Measurements from ENCODE around the gene LCN15.
"Not testable (repeated sequence)": the region's sequence is repeated elsewhere in the genome, so short reads cannot be mapped to it uniquely, and the experiment has no call there.

Gene LCN15

DNA sequence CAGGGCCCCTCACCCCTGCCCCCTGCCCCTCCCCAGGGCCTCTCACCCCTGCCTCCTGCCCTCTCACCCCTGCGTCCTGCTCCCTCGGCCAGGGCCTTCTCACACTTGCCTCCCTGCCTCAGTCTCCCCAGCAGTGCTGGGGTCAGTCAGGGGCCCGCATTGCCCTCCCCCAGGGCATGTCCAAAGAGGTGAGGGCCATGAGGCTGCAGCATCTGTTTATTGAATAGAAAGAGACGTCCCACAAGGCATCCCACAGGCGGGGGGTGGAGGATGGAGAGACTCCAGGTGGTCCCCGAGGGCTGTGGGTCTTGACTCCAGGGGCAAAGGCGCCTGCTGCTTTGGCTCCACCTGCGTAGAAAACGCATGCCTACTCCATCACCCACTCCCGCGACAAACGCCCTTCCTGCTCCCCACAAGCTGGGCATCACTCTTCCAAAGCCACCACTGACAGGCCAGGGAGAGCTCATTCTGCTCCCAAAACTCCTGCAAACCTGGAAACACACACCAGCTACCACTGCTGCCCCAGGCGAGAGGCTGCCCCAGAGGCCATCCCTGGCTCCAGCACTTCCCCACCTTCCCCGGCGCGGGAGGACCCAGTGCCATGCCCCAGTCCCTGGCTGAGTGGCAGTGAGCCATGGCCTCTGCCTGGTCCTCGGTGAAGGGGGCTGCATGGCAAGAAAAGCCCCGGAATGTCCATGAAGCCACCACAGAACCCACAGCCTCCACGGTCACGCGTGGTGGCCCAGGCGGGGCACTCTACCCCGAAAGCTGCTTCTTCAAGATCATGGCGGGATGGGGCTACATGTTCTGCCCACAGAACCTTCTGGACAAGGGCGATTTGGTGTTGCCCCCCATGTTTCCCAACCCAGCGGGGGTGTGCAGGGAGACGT lies 4.6 kb downstream of the LCN15 start:
- FAIRE-seq (no peak), DNase-seq (ENCODE audit: insufficient read length, low spot score) (no peak)
- TF ChIP-seq, protein P1, sequence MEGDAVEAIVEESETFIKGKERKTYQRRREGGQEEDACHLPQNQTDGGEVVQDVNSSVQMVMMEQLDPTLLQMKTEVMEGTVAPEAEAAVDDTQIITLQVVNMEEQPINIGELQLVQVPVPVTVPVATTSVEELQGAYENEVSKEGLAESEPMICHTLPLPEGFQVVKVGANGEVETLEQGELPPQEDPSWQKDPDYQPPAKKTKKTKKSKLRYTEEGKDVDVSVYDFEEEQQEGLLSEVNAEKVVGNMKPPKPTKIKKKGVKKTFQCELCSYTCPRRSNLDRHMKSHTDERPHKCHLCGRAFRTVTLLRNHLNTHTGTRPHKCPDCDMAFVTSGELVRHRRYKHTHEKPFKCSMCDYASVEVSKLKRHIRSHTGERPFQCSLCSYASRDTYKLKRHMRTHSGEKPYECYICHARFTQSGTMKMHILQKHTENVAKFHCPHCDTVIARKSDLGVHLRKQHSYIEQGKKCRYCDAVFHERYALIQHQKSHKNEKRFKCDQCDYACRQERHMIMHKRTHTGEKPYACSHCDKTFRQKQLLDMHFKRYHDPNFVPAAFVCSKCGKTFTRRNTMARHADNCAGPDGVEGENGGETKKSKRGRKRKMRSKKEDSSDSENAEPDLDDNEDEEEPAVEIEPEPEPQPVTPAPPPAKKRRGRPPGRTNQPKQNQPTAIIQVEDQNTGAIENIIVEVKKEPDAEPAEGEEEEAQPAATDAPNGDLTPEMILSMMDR (IDR thresholded peaks at IDR 0.05; ENCODE audit: insufficient read depth, missing control alignments) = no peak

DNA sequence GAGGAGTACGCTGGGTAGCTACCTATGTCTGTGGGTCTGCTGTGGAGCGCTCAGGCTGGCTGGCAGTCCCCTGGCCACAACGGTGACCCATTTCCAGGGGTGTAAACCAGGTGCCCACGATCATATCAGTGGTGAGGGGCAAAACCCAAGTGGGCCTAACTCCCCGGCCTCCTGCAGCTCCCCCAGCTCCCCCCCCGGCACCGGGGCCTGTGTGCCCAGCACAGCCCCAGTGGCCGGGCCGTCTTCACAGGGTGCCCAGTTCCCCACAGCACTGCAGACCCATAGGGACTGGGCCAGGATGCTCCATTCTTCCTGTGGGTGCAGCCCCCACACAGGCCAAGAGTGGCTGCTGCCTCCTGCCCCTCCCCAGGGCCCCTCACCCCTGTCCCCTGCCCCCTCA lies 5.3 kb downstream of the LCN15 start:
- DNase-seq (ENCODE audit: insufficient read length, low spot score) = no peak
- no peak for FAIRE-seq
- TF ChIP-seq, protein P1 (IDR thresholded peaks at IDR 0.05; ENCODE audit: insufficient read depth, missing control alignments) = no peak

DNA sequence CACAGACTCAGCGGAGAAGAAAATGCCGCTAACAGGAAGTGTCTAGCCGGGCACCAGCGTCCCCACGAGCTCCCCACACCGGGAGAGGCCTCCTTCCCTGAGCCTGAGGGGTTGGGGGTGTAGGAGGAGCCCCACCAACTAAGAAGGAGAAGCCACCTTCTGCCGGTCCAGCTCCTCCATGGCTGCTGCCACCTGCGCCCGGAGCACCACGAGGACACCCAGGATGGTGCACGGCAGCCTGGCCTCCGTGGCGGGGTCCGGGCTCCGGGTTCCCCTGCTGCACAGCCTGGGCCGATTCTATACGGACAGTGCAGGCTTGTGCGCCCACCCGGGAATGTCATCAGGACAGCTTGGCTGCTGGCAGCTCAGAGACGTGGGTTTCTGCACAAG lies 6.6 kb downstream of the LCN15 start:
- DNase-seq (ENCODE audit: insufficient read length, low spot score) (no peak), FAIRE-seq (no peak)
- TF ChIP-seq, protein P1 (IDR thresholded peaks at IDR 0.05; ENCODE audit: insufficient read depth, missing control alignments) = no peak

DNA sequence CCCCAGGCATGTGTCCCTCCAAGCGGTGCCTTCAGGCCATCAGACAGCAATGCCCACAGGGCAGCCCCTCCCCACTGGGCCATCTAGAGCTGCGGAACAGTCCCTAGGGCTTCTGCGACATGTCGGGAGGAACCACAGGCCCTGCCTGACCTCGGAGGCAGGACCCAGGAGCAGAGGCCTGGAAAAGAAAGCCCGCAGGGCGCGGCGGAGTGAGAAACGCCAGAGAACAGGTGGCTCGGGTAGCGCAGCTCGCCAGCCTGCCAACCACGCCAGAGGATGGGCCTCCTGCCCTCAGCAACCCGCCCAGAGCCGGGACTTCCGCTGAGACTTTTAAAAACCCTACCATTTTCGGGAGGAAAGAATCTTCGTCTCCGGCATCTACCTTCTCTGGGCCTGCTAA lies 7.0 kb downstream of the LCN15 start:
- DNase-seq (ENCODE audit: insufficient read length, low spot score) = no peak
- TF ChIP-seq, protein P1 (IDR thresholded peaks at IDR 0.05; ENCODE audit: insufficient read depth, missing control alignments) = no peak
- no peak for FAIRE-seq

DNA sequence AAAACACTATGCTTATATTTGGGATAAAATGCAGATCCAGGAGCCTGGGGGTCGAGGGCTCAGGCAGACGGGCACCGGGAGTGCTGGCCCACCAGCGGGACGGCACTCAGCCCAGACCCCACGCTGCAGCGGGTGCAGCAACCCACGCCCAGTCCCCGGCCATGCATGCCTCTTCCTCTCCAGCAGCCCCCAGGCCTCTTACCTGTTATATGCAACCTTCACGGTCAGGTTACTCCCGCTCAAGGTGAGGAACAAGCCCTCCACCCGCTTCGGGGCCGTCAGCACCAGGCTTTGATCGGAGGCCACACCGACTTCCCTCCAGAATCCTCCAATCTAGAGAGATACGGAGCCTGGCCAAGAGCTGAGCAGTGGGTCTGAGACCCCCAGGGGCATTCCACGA lies 7.5 kb downstream of the LCN15 start:
- FAIRE-seq = no peak
- TF ChIP-seq, protein P1 (IDR thresholded peaks at IDR 0.05; ENCODE audit: insufficient read depth, missing control alignments) = no peak
- no peak for DNase-seq (ENCODE audit: insufficient read length, low spot score)

DNA sequence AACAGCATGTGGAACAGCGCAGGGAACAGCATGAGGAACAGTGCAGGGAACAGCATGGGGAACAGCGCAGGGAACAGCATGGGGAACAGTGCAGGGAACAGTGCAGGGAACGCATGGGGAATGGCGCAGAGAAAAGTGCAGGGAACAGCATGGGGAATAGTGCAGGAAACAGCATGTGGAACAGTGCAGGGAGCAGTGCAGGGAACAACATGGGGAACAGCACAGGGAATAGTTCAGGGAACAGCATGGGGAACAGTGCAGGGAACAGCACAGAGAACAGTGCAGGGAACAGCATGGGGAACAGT lies 8.2 kb downstream of the LCN15 start:
- DNase-seq (ENCODE audit: insufficient read length, low spot score) (no peak), FAIRE-seq (no peak)
- TF ChIP-seq, protein P1 (IDR thresholded peaks at IDR 0.05; ENCODE audit: insufficient read depth, missing control alignments) = no peak

DNA sequence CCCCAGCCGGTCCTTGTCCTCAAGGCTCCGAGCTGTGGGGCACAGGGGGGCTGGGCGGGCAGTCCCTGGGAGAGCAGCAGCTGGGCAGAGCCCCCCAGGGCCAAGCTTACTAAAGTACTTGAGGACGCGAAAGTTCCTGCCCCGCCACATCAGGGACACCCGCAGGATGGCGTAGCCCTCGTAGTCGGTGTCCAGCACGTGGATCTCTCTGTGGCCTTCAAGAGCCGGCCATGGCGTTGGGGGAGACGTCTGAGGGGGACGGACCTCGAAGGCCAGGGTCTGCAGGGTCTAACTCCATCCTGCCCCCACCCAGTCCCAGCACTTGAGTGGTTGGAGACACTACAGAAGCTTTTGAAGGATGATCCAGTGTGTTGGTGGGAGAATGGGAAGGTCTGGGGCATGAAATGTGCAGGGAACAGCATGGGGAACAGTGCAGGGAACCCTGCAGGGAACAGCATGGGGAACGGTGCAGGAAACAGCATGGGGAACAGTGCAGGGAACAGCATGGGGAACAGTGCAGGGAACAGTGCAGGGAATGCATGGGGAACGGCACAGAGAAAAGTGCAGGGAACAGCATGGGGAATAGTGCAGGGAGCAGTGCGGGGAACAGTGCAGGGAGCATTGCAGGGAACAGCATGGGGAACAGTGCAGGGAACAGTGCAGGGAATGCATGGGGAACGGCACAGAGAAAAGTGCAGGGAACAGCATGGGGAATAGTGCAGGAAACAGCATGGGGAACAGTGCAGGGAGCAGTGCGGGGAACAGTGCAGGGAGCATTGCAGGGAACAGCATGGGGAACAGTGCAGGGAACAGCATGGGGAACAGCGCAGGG lies 8.8 kb downstream of the LCN15 start:
- not testable (repeated sequence) for DNase-seq (ENCODE audit: insufficient read length, low spot score); FAIRE-seq
